ENCODE measurements around the gene QPRT.
"Not testable (repeated sequence)": the region's sequence is repeated elsewhere in the genome, so short reads cannot be mapped to it uniquely, and the experiment has no call there.

Gene QPRT

GRCh38 chr16:29653471-29653870 lies 25.5 kb upstream of the QPRT start:
- DNase-seq (ENCODE audit: low read depth in 2 of 2), result no peak
- no peak overlapping the region for H3K4me3 ChIP-seq (replicated peaks in 1 of 2; ENCODE audit: low read depth in 2 of 2, low read length in 2 of 2)
- TF ChIP-seq, protein P1, sequence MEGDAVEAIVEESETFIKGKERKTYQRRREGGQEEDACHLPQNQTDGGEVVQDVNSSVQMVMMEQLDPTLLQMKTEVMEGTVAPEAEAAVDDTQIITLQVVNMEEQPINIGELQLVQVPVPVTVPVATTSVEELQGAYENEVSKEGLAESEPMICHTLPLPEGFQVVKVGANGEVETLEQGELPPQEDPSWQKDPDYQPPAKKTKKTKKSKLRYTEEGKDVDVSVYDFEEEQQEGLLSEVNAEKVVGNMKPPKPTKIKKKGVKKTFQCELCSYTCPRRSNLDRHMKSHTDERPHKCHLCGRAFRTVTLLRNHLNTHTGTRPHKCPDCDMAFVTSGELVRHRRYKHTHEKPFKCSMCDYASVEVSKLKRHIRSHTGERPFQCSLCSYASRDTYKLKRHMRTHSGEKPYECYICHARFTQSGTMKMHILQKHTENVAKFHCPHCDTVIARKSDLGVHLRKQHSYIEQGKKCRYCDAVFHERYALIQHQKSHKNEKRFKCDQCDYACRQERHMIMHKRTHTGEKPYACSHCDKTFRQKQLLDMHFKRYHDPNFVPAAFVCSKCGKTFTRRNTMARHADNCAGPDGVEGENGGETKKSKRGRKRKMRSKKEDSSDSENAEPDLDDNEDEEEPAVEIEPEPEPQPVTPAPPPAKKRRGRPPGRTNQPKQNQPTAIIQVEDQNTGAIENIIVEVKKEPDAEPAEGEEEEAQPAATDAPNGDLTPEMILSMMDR (IDR thresholded peaks at IDR 0.05; ENCODE audit: low read depth, low read length), result no peak

GRCh38 chr16:29653890-29654289 lies 25.1 kb upstream of the QPRT start:
- DNase-seq (ENCODE audit: low read depth in 2 of 2), result not testable (repeated sequence)

GRCh38 chr16:29656688-29657523 lies 22.1 kb upstream of the QPRT start:
- DNase-seq (ENCODE audit: low read depth in 2 of 2), result no peak
- no peak overlapping the region for H3K4me3 ChIP-seq (replicated peaks in 1 of 2; ENCODE audit: low read depth in 2 of 2, low read length in 2 of 2)
- TF ChIP-seq, protein P1 (IDR thresholded peaks at IDR 0.05; ENCODE audit: low read depth, low read length), result no peak

More at GRCh38 chr16:29653890-29654289, 25.1 kb upstream of the QPRT start:
- not testable (repeated sequence) for H3K4me3 ChIP-seq (replicated peaks in 1 of 2; ENCODE audit: low read depth in 2 of 2, low read length in 2 of 2)

DNA sequence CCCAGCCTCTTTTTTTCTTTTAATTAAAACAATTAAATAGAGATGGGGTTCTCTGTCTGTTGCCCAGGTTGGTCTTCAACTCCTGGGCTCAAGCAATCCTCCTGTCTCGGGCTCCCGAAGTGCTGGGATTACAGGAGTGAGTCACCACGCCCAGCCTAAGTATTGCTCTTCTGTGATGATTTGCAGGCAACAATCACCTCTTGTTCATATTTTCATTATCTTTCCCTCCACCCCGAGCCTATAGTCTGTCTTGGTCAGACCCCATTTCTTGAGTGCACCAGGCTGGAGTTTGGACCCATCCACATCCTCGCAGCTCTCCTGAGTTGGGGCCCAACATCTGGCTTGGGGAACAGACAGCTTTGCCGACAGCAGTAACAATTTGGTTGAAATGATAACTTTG lies 20.3 kb upstream of the QPRT start:
- no peak overlapping the region for H3K4me3 ChIP-seq (replicated peaks in 1 of 2; ENCODE audit: low read depth in 2 of 2, low read length in 2 of 2)
- DNase-seq (ENCODE audit: low read depth in 2 of 2), result no peak
- TF ChIP-seq, protein P1 (IDR thresholded peaks at IDR 0.05; ENCODE audit: low read depth, low read length), result no peak

DNA sequence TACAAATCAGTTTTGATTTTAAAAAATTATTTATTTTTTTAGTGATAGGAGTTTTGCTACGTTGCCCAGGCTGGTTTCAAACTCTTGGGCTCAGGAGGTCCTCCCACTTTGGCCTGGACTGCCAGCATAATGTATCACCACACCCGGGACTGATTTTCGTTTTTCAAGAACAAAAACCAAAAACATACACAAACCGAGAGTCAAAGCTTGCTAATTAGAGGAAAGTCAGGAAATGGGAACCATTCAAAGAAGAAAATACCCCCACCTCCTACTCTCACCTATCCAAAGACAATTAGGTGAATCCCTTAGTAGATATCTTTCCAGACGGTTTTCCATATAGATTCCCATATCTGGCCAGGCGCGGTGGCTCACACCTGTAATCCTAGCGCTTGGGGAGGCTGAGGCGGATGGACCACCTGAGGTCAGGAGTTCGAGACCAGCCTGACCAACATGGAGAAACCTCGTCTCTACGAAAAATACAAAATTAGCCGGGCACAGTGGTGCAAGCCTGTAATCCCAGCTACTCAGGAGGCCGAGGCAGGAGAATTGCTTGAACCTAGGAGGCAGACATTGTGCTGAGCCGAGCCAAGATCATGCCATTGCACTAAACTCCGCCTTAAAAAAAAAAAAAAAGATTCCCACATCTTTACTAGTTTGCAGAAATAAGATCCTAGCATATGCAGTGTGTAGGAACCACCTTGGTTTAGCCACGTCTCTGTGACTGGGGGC lies 16.8 kb upstream of the QPRT start:
- no peak for DNase-seq (ENCODE audit: low read depth in 2 of 2)
- no peak overlapping the region for H3K4me3 ChIP-seq (replicated peaks in 1 of 2; ENCODE audit: low read depth in 2 of 2, low read length in 2 of 2)
- TF ChIP-seq, protein P1 (IDR thresholded peaks at IDR 0.05; ENCODE audit: low read depth, low read length), result no peak

DNA sequence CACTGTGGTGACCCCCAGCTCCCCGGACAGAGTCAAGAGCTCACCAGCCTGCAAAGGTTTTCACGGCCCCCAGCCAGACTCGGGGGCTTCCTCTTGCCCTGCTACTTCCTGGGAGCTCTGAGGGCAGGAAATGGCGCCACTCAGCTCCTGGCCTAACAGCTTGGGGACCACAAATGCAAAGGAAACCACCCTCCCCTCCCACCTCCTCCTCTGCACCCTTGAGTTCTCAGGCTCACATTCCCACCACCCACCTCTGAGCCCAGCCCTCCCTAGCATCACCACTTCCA lies 16.3 kb upstream of the QPRT start:
- TF ChIP-seq, protein P1 (IDR thresholded peaks at IDR 0.05; ENCODE audit: low read depth, low read length), result no peak
- H3K4me3 ChIP-seq (replicated peaks in 1 of 2; ENCODE audit: low read depth in 2 of 2, low read length in 2 of 2), result no peak overlapping the region
- DNase-seq (ENCODE audit: low read depth in 2 of 2), result no peak

- no peak for DNase-seq (ENCODE audit: low read depth in 2 of 2)
- TF ChIP-seq, protein P1 (IDR thresholded peaks at IDR 0.05; ENCODE audit: low read depth, low read length), result no peak
- no peak within 1 kb of the TSS for H3K4me3 ChIP-seq (replicated peaks in 1 of 2; ENCODE audit: low read depth in 2 of 2, low read length in 2 of 2)
These were observed 15.8 kb upstream of the QPRT start, which contains the start of gene SPN for GRCh38 chr16:29663016-29663806. Gene SPN, plus strand, starts transcription at chr16:29663247. Its CDS starts 482 bp downstream, at chr16:29663729.
